ENCODE measurements around the gene SLC4A3. TPM values are rescaled to one million over a fixed set of nuclear protein-coding genes. Genes with fewer than 3 reads are reported as not detected.

The SLC4A3 gene, protein sequence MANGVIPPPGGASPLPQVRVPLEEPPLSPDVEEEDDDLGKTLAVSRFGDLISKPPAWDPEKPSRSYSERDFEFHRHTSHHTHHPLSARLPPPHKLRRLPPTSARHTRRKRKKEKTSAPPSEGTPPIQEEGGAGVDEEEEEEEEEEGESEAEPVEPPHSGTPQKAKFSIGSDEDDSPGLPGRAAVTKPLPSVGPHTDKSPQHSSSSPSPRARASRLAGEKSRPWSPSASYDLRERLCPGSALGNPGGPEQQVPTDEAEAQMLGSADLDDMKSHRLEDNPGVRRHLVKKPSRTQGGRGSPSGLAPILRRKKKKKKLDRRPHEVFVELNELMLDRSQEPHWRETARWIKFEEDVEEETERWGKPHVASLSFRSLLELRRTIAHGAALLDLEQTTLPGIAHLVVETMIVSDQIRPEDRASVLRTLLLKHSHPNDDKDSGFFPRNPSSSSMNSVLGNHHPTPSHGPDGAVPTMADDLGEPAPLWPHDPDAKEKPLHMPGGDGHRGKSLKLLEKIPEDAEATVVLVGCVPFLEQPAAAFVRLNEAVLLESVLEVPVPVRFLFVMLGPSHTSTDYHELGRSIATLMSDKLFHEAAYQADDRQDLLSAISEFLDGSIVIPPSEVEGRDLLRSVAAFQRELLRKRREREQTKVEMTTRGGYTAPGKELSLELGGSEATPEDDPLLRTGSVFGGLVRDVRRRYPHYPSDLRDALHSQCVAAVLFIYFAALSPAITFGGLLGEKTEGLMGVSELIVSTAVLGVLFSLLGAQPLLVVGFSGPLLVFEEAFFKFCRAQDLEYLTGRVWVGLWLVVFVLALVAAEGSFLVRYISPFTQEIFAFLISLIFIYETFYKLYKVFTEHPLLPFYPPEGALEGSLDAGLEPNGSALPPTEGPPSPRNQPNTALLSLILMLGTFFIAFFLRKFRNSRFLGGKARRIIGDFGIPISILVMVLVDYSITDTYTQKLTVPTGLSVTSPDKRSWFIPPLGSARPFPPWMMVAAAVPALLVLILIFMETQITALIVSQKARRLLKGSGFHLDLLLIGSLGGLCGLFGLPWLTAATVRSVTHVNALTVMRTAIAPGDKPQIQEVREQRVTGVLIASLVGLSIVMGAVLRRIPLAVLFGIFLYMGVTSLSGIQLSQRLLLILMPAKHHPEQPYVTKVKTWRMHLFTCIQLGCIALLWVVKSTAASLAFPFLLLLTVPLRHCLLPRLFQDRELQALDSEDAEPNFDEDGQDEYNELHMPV
- total RNA-seq, result 3.5 and 10.1 TPM in 2 replicates

DNA sequence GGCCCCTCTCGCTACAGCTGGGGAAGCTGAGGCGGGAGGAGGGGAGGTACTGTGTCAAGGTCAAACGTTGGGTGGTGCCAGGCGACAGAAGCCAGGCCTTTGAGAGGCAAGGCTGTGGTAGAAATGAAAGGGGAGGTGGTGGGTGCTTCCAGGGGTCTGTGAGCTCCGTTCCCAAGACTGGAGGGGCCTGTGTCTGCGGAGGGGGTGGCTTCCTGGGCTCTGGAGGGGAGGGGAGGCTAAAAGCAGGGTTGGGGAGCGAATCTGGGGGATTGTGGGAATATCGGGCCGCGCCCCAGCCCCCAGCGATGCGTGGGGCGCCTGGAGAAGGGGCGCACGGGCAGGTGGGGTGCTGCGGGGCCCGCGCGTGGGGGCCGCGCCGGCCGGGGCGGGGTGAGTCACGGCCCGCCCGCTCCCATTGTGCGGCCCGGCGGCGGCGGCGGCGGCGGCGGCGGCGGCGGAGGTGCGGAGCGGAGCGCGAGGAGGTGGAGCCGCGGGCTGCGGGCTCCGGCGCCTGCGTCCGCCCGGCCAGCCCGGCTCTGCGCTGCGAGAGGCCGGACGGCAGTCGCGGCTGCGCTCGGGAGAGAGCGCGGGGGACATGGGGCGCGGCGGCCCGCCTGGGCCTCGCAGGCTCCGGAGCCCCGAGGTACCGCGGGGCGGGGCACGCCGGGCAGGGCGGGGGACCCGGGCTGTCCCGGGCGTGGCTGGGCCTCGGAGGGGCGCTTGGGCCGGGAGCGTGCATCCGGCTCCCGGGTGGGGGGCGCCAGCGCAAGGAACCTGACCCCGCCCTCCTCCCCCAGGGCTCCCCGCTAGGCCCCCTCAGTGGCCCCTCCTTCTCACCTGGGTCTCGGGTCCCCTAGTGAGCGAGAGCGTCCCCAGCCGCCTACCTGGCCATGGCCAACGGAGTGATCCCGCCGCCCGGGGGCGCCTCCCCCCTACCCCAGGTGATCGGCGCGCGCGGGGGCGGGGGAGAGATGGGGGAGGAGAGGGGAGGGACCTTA, at the start of gene SLC4A3:
SLC4A3 (plus strand) TSS at position 528 of the 998 bp plus-strand sequence; CDS start at position 891, 363 bp downstream.
- no peak for DNase-seq (ENCODE audit: low read depth)

DNA sequence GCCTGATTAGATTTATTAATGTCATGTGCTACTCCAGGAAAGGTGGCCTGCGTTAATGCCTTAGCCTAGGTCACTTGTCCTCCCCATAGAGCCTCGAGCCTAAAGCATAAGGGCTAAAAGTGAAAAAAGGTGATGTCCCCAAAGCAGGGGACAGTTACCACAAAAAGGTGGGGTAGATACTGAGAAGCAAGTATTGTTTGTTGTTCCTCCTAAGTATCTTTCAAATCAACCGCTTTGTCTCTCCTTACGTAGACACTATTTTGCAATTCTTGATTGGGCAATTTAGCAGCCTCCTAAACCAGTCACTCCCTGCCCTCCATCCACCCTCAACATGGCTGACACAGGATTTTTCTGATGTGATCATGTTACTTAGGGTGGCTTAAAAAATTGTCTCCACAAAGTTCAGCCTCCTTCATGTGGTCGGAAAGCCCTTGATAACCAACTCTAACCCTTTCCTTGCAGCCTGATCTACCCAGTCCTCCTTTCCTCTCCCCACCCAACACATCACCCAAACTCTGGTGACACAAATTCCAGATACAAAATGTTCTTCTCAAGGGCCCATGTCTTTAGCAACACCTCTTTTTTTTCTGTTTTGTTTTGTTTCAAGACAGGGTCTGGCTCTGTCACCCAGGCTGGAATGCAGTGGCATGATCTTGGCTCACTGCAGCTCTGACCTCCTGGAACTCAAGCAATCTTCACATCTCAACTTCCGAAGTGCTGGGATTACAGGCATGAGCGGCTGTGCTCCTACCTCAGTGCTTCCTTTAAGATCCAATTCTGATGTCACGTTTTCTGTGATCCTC, 48.4 kb upstream of the SLC4A3 start:
- peak; percentile 13 for DNase-seq (ENCODE audit: low read depth)

DNA sequence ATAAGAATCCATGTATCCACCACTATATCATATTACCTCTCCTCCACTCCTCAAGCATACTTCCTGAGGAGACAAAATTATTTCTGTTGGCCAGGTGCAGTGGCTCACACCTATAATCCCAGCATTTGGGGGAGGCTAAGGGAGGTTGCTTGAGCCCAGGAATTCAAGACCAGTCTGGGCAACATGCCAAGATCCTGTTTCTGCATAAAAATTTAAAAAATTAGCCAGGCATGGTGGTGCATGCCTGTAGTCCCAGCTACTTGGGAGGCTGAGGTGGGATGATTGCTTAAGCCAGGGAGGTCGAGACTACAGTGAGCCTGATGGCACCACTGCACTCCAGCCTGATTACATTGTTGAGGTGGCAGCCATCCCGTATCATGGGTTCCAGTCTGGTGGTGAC, 46.1 kb upstream of the SLC4A3 start:
- no peak for DNase-seq (ENCODE audit: low read depth)

DNA sequence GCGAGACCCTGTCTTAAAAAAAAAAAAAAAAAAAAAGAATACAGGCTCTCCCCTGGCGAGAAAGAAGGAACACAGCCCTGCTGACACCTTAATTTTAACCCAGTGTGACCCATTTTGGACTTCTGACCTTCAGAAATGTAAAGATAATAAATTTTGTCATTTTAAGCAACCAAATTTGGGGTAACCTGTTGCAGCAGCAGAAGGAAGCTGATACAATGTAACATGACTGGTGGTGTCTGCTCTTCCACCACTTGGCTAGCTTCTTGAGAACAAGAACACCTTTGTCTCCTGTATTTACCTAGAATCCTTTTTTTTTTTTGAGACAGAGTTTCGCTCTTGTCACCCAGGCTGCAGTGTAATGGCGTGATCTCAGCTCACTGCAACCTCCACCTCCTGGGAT, 36.3 kb upstream of the SLC4A3 start:
- no peak for DNase-seq (ENCODE audit: low read depth)

DNA sequence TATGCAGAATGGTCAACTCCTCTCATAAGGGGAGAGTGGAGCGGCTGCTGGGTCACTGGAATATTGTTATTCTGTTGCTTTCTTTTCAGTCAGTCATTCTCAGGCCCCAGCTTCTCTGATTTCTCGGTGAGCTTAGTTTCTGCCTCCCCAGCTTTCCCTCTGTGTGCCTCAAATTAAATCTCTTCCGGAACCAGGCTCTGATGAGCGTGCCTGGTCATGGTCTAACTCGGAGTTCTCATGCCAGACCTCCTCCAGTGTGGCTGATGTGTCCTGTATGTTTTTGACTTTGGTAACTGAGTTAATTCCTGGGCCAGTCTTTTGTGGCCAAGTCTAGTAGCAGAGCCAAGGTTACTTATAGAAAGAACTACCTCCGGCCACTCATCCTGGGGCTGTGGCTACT, 34.7 kb upstream of the SLC4A3 start:
- DNase-seq (ENCODE audit: low read depth), result peak; percentile 13

DNA sequence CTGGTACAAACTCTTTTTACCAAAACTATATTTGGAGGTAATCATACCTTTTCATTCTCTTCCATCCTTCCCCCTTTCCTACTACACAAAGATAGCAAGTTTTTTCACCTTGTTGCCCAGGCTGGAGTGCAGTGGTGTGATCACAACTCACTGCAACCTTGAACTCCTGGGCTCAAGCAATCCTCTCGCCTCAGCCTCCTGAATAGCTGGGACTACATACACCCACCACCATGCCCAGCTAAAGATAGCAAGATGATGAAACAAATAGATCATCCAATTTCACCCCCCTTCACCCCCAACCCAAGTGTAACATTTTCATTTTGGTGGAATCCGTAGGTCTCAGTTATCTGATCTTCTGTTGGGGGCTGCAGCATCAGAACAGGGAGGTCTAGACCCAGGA, 34.3 kb upstream of the SLC4A3 start:
- DNase-seq (ENCODE audit: low read depth), result no peak

DNA sequence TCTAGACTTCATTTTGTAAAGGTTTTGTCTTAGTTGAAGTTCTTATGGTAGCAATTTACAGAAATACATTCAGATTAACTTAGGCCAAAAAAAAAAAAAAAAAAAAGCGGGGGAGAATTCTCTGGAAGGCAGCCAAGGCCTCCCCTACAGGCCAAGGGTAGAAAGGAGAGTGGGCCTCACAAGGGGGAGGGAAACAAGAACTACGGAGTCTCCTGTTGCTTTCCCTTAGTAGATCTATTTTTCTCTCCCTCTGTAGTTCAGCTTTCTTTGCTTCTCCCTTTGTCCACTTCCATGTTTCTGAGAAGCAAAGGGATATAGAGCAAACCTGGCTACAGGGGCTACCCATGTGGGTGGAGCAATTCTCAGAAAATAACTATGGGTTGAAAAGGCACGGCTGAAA, 32.2 kb upstream of the SLC4A3 start:
- peak; percentile 13 for DNase-seq (ENCODE audit: low read depth)

DNA sequence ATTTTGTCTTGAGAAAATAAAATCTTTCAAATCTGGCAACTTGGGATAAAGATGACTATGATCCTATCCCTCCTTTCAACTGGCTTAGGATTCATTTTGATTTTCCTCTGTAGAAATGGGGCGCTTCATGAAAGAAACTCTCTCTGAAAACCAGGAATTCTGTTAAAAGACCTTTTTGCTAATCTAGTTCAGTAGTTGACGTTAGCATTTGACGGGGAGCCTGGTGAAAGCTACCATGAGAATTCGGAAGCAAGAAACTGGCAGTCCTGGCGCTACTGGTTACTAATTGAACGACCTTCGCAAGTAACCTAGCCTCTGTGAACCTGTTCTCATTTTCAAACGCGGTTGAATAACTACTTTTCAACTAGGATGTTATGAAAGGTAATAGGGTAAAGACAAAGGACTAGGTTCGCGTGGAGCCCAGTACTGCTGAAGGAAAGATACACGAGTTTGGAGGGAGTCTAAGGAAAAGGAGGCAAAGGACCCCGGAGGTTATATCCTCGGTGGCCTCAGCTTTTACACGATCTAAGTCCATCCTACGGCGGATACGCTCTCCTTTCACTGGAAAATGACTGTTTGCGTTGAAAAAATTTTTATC, 30.4 kb upstream of the SLC4A3 start:
- DNase-seq (ENCODE audit: low read depth), result peak; percentile 63

DNA sequence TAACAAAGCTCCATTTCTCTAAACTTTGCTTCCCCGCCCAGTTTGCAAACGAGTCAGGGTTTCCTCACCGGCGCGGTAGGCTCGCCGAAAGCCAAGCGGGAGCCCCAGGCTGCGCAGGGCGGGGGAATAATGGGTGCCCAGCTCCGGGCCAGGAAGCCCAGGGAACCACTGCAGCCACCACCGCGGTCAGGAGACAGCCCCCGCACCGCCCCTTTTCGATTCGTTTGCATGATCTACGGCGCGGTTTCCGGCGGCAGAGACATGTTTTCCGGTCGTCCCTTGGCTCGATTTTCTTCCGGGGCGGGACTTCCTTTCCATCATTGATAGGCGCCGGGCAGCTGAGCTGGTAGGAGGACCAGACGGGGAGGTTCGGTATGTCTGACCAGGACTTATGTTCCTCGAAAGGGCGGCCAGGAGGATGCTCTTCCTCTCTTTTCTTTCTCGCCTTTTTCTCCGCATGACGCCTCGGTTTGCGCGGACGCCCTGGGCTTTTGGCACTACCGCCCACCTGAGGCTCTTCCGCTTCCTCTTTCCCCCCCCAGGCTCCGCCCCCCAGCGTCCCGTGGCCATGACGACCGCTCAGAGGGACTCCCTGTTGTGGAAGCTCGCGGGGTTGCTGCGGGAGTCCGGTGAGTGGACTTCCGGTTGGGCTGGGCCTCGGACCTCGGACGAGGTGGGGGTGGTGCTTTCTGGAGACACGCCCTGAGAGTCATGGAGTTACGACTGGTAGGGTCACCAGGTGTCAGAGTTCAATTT, 29.7 kb upstream of the SLC4A3 start, which contains the start of gene STK11IP:
STK11IP (plus strand) TSS at position 306 of the 756 bp plus-strand sequence; CDS start at position 569, 263 bp downstream.
- peak; percentile 94 for DNase-seq (ENCODE audit: low read depth)

DNA sequence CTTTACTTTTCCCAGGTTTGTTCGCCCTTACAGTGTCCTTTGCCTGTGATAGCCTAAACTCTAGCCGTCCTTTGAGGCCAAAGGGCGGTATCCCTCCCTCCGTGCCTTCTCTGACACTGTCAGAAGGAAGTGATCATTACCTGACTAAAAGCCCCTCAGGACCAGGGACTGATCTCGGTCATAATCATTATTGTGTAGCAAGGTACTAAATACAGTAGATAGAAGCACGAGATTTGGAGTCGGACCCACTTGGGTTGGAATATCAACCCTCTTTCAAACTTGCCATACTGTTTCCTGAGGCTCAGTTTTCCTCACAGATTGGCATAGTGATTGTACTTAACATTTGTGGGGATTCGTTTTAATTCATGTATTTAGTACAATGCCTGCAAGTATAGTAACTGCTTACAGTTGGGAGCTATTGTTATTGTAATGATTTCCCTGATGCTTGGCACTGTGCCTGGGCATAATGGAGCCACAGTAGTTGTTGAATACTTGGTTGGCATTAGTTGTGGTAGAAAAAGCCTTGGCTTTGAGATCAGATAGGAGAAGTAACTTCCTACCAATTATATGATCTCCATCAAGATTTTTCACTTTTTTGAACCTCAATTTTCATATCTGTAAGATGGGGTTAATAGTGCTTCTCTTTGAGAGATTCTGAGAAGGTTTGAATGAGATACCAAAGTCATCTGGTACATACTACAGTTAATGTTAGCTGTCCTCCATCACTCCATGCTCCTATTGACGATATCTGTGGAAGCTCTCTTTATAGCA, 28.9 kb upstream of the SLC4A3 start:
- peak; percentile 25 for DNase-seq (ENCODE audit: low read depth)

DNA sequence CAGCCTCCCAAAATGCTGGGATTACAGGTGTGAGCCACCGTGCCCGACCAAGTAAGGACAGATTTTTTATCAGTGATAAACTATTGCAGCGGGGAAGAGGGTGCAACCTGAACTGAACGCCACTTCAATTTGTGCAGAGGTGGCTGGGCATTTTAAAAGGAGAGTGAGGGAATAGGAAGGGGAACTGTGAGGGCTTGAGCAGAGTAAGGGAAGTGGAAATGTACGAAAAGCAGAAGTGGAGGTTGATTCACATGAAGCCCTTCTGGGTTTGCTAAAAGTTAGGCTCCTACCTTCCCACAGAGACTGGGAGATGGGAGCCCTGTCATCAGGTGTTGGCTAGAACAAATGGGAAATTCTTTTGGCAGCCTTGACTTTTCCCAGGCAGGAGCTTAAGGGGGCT, 23.7 kb upstream of the SLC4A3 start:
- DNase-seq (ENCODE audit: low read depth), result no peak

DNA sequence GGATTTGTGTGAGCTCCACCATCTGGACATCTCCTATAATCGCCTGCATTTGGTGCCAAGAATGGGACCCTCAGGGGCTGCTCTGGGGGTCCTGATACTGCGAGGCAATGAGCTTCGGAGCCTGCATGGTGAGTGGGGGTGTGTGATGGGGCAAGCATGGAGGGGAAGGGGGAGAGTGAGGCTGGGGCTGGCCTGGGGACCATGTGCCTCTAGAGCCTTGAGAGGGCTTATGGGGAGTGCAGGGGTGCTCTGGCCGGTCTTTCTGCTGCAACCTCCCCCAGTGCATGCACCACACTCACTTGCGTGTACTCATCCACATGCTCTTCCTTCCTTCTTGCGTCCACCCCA, 21.8 kb upstream of the SLC4A3 start:
- no peak for DNase-seq (ENCODE audit: low read depth)

DNA sequence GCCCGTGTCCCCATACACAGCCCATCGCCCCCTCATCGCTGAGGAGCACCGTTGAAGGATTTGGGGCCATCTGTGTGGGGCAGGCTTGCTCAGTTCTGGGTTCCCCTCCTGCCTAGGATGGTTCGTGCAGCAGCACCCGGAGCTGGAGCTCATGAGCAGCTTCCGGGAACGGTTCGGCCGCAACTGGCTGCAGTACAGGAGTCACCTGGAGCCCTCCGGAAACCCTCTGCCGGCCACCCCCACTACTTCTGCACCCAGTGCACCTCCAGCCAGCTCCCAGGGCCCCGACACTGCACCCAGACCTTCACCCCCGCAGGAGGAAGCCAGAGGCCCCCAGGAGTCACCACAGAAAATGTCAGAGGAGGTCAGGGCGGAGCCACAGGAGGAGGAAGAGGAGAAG, 19.5 kb upstream of the SLC4A3 start:
- no peak for DNase-seq (ENCODE audit: low read depth)

DNA sequence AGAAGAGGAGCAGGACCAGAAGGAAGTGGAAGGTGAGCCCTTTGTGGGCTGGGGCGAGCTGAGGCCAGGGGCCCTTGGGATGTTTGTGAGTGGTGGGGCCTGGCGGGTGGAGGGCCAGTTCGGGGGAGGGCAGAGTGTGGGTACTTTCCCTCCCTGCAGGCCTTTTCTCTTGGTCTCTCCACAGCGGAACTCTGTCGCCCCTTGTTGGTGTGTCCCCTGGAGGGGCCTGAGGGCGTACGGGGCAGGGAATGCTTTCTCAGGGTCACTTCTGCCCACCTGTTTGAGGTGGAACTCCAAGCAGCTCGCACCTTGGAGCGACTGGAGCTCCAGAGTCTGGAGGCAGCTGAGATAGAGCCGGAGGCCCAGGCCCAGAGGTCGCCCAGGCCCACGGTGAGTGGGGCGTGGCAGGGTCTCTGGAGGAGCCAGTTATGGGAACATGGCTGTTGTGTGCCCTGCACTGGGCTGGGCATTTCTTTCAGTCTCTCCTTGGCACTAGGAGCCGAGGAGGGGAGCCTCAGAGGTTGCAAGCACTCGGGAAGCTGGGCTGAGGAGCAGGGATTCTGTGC, 18.9 kb upstream of the SLC4A3 start:
- no peak for DNase-seq (ENCODE audit: low read depth)

DNA sequence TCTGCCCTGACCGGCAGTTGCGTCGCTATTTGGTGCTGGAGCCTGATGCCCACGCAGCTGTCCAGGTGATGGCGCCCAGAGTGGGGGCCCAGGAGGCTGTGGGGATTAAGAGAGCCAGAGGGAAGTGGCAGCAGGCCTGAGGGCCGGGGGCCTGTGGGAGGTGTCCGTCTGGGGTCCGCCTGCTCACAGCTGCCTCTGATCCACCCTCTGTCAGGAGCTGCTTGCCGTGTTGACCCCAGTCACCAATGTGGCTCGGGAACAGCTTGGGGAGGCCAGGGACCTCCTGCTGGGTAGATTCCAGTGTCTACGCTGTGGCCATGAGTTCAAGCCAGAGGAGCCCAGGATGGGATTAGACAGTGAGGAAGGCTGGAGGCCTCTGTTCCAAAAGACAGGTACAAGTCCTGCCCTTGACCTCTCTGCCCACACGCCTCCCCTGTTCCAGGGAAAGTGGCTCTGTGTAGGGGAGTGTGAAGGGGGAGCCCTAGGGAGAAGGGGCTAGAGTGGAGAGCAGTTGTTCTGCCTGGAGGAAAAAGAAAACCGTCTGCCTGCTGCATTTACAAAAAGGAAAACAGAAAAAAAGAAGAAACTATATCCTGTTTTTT, 18.2 kb upstream of the SLC4A3 start:
- DNase-seq (ENCODE audit: low read depth), result no peak

DNA sequence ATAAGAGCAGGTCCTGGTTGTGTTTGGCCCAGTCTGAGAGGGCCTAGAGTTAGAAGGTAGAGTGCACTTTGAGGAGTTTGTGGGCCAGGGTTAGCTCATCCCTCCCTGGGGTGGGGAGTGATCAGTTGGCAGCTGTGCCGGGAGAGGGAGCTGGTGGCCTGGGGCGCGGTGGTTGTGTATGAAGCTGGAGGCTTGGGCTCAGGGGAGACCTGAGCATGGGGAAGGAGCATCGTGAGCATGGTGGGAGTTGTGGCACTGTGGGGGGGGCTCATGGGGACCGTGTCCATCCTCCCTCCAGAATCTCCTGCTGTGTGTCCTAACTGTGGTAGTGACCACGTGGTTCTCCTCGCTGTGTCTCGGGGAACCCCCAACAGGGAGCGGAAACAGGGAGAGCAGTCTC, 16.1 kb upstream of the SLC4A3 start:
- no peak for DNase-seq (ENCODE audit: low read depth)

DNA sequence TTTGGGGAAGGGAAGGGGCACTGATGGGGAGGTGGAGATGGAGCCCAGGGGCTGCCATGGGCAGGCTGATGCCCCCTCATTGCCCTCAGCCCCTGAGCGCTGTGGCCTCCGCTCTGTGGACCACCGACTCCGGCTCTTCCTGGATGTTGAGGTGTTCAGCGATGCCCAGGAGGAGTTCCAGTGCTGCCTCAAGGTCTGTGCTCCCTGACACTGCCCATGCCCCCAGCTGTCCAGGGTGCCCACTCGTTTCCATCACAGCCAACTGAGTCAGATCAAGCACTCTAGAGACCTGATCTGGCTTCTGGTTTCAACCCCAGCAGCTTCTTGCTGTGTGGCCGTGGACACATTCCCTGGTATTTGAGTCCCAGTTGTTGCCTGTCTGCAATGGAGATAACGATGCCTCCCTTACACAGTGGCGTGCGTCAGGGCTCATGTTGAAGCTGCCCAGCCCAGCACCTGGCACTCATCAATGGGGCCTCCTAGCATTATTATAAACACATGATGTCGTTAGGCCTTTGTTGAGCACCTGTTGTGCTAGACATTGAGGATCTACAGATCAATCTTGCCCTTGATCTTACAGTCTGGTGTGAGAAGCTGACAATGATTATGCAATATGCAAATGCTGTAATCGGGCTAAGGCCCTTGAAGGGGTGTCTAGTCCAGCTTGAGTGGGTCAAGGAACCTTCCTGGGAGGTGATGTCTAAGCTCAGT, 15.4 kb upstream of the SLC4A3 start:
- no peak for DNase-seq (ENCODE audit: low read depth)
